ENCODE data around the gene WAPL.

GRCh38 chr10:86387178-86387794, 134.3 kb downstream of the WAPL start:
- TF ChIP-seq KDM1A (CRISPR knock-in tag; IDR thresholded peaks at IDR 0.05) (no peak), CTCF (CRISPR knock-in tag; IDR thresholded peaks at IDR 0.05) (peak; percentile 21; the same call in 1 of the 2 replicates), TGIF2 (CRISPR knock-in tag; IDR thresholded peaks at IDR 0.05) (no peak), POLR2AphosphoS5 (IDR thresholded peaks at IDR 0.05; ENCODE audit: low read depth, low read length) (no peak), MEF2D (CRISPR knock-in tag; IDR thresholded peaks at IDR 0.05) (no peak), GLMP (CRISPR knock-in tag; IDR thresholded peaks at IDR 0.05; ENCODE audit: borderline replicate concordance) (no peak), SUZ12 (IDR thresholded peaks at IDR 0.05; ENCODE audit: low read depth, low read length) (no peak), ZNF672 (CRISPR knock-in tag; IDR thresholded peaks at IDR 0.05) (no peak), ZNF292 (CRISPR knock-in tag; IDR thresholded peaks at IDR 0.05; ENCODE audit: borderline replicate concordance, low read depth) (no peak), SOX5 (CRISPR knock-in tag; IDR thresholded peaks at IDR 0.05; ENCODE audit: borderline replicate concordance) (no peak), ARNT (IDR thresholded peaks at IDR 0.05) (no peak), ZNF281 (CRISPR knock-in tag; IDR thresholded peaks at IDR 0.05; ENCODE audit: borderline replicate concordance) (no peak)
